ENCODE measurements around the gene ZNF689.

The ZNF689 gene

GRCh38 chr16:30609926-30610839, at the start of gene ZNF689:
TSS of gene ZNF689 (minus strand) at chr16:30610389. CDS start at chr16:30610041, 348 bp downstream.
- peak within 1 kb of the TSS; percentile 99 for H3K27ac ChIP-seq
- peaks cover 32% of the 10 kb centered on the region for H3K36me3 ChIP-seq
- no peaks in the 10 kb centered on the region for H3K27me3 ChIP-seq
- no peak for TF ChIP-seq Cebpa-rat (IDR thresholded peaks at IDR 0.05)
- H3K4me3 ChIP-seq: peak within 1 kb of the TSS; percentile 87
- H3K9ac ChIP-seq: peak within 1 kb of the TSS; percentile 98
- no peaks in the 10 kb centered on the region for H4K20me1 ChIP-seq
- peak within 1 kb of the TSS; percentile 92 for H3K4me2 ChIP-seq
- peaks cover 30% of the 10 kb centered on the region for H3K4me1 ChIP-seq
- H3K9me3 ChIP-seq: peaks cover under 1% of the 10 kb centered on the region; the same call in 1 of the 2 replicates

GRCh38 chr16:30658731-30659506, 48.7 kb upstream of the ZNF689 start:
- peaks cover 46% of the 10 kb centered on the region for H3K4me1 ChIP-seq
- peaks cover 47% of the 10 kb centered on the region for H4K20me1 ChIP-seq
- H3K9me3 ChIP-seq: no peaks in the 10 kb centered on the region
- peak overlapping the region; percentile 93 for H3K4me3 ChIP-seq
- H3K27me3 ChIP-seq: no peaks in the 10 kb centered on the region
- peak overlapping the region; percentile 94 for H3K9ac ChIP-seq
- TF ChIP-seq Cebpa-rat (IDR thresholded peaks at IDR 0.05): no peak
- peaks cover 52% of the 10 kb centered on the region for H3K36me3 ChIP-seq
- peak overlapping the region; percentile 97 for H3K27ac ChIP-seq
- H3K4me2 ChIP-seq: peak overlapping the region; percentile 88

GRCh38 chr16:30657866-30658730, 47.9 kb upstream of the ZNF689 start, which contains the start of gene FBRS:
TSS of gene FBRS (plus strand) at chr16:30658431. CDS start at chr16:30659519, 1,088 bp downstream.
- H3K4me2 ChIP-seq: peak within 1 kb of the TSS; percentile 92
- peak within 1 kb of the TSS; percentile 93 for H3K4me3 ChIP-seq
- peaks cover 52% of the 10 kb centered on the region for H3K36me3 ChIP-seq
- H3K9me3 ChIP-seq: no peaks in the 10 kb centered on the region
- no peaks in the 10 kb centered on the region for H3K27me3 ChIP-seq
- H3K27ac ChIP-seq: peak within 1 kb of the TSS; percentile 97
- peaks cover 40% of the 10 kb centered on the region for H3K4me1 ChIP-seq
- no peak for TF ChIP-seq Cebpa-rat (IDR thresholded peaks at IDR 0.05)
- H4K20me1 ChIP-seq: peaks cover 39% of the 10 kb centered on the region
- H3K9ac ChIP-seq: peak within 1 kb of the TSS; percentile 94

- peaks cover 51% of the 10 kb centered on the region for H3K36me3 ChIP-seq
- peaks cover 40% of the 10 kb centered on the region for H3K4me1 ChIP-seq
- H3K4me3 ChIP-seq: peak overlapping the region; percentile 64
- TF ChIP-seq Cebpa-rat (IDR thresholded peaks at IDR 0.05): no peak
- peak overlapping the region; percentile 92 for H3K4me2 ChIP-seq
- H3K27ac ChIP-seq: peak overlapping the region; percentile 65
- peaks cover 30% of the 10 kb centered on the region for H4K20me1 ChIP-seq
- no peaks in the 10 kb centered on the region for H3K9me3 ChIP-seq
- no peaks in the 10 kb centered on the region for H3K27me3 ChIP-seq
- peak overlapping the region; percentile 79 for H3K9ac ChIP-seq
Measured at GRCh38 chr16:30656974-30657865, 47.0 kb upstream of the ZNF689 start.

GRCh38 chr16:30656388-30656787, 46.2 kb upstream of the ZNF689 start:
- H3K27ac ChIP-seq: no peak overlapping the region
- H4K20me1 ChIP-seq: peaks cover 22% of the 10 kb centered on the region
- peaks cover 42% of the 10 kb centered on the region for H3K36me3 ChIP-seq
- no peaks in the 10 kb centered on the region for H3K9me3 ChIP-seq
- H3K4me3 ChIP-seq: no peak overlapping the region
- TF ChIP-seq Cebpa-rat (IDR thresholded peaks at IDR 0.05): no peak
- peaks cover 39% of the 10 kb centered on the region for H3K4me1 ChIP-seq
- no peak overlapping the region; the same call in 1 of the 2 replicates for H3K9ac ChIP-seq
- no peaks in the 10 kb centered on the region for H3K27me3 ChIP-seq
- H3K4me2 ChIP-seq: no peak overlapping the region; the same call in 1 of the 2 replicates

- H3K4me3 ChIP-seq: no peak overlapping the region
- peaks cover 37% of the 10 kb centered on the region for H3K36me3 ChIP-seq
- H3K9ac ChIP-seq: no peak overlapping the region
- H3K27me3 ChIP-seq: no peaks in the 10 kb centered on the region
- no peak for TF ChIP-seq Cebpa-rat (IDR thresholded peaks at IDR 0.05)
- no peak overlapping the region for H3K27ac ChIP-seq
- peaks cover 17% of the 10 kb centered on the region for H4K20me1 ChIP-seq
- H3K9me3 ChIP-seq: no peaks in the 10 kb centered on the region
- H3K4me1 ChIP-seq: peaks cover 34% of the 10 kb centered on the region
- H3K4me2 ChIP-seq: no peak overlapping the region
Measured at GRCh38 chr16:30655815-30656347, 45.7 kb upstream of the ZNF689 start.

GRCh38 chr16:30654856-30655255, 44.7 kb upstream of the ZNF689 start:
- peaks cover 37% of the 10 kb centered on the region for H3K36me3 ChIP-seq
- no peak for TF ChIP-seq Cebpa-rat (IDR thresholded peaks at IDR 0.05)
- H3K27ac ChIP-seq: no peak overlapping the region
- H3K9me3 ChIP-seq: no peaks in the 10 kb centered on the region
- H3K4me1 ChIP-seq: peaks cover 32% of the 10 kb centered on the region
- no peaks in the 10 kb centered on the region for H3K27me3 ChIP-seq
- H3K4me2 ChIP-seq: no peak overlapping the region
- H4K20me1 ChIP-seq: peaks cover 6% of the 10 kb centered on the region; the same call in 1 of the 2 replicates
- H3K4me3 ChIP-seq: no peak overlapping the region
- H3K9ac ChIP-seq: no peak overlapping the region

GRCh38 chr16:30652718-30653117, 42.5 kb upstream of the ZNF689 start:
- Histone ChIP-seq H3K36me3 (peaks cover 37% of the 10 kb centered on the region), H3K9me3 (no peaks in the 10 kb centered on the region), H3K4me1 (peaks cover 36% of the 10 kb centered on the region), H3K27ac (no peak overlapping the region), H3K27me3 (no peaks in the 10 kb centered on the region), H3K9ac (0 out of 2 replicates have a peak overlapping the region, but pooled peaks have one; percentile 9), H3K4me2 (peak overlapping the region; percentile 90), H4K20me1 (no peaks in the 10 kb centered on the region), H3K4me3 (no peak overlapping the region)
- no peak for TF ChIP-seq Cebpa-rat (IDR thresholded peaks at IDR 0.05)
